A549 (cell line): ENCODE data around the gene RPS6KA4. TPM values are rescaled to one million over a fixed set of nuclear protein-coding genes. Genes with fewer than 3 reads are reported as not detected.

ENCODE experiments used
- ATAC-seq, 2 experiments: fragments of 200-7000 bp in 1 of 2; fragments of >200 bp in 1 of 2; cut with Nextera tagmentation in 1 of 2; cut with Tn5 transposase in 1 of 2; 3 replicates each; pipeline versions ENCODE4 v1.8.0 to v1.9.1; 2018 to 2020; ENCODE audit warnings: mild to moderate bottlenecking in 1 of 2, moderate library complexity in 1 of 2
- CTCF ChIA-PET: fragments of 300-600 bp; sonication (Branson Sonifier 250); formaldehyde crosslinking; extraction: SDS; loops from one replicate; lab custom pipeline; 2021; ENCODE audit warnings: antibody characterized with exemption, inconsistent platforms; lab: Yijun Ruan, JAX
- POLR2A ChIA-PET: fragments of 350-600 bp; formaldehyde crosslinking; extraction: SDS; loops from one replicate; lab custom pipeline; 2021; ENCODE audit warnings: antibody characterized with exemption, inconsistent platforms; lab: Yijun Ruan, JAX
- DNase-seq, 2 experiments: peaks; one replicate each; pipeline versions ENCODE4 v3.0.0 to v3.0.0-alpha.2; 2011 to 2016; ENCODE audit warnings: low read depth in 1 of 2, low spot score in 1 of 2
- FAIRE-seq: peaks from 2 replicates; lab custom pipeline; 2011; peaks lifted over from hg19 to GRCh38; lab: Jason Lieb, UNC
- H3K27ac ChIP-seq, 2 experiments: fragments of >200 bp; sonication (Bioruptor Twin); formaldehyde crosslinking; 3 replicates each; pipeline ENCODE4 v1.5.1; 2016 to 2017
- H3K4me1 ChIP-seq: fragments of >200 bp; sonication (Bioruptor Twin); formaldehyde crosslinking; 3 replicates; pipeline ENCODE4 v1.6.1; 2016
- H3K4me2 ChIP-seq: fragments of >200 bp; sonication (Bioruptor Twin); formaldehyde crosslinking; 3 replicates; pipeline ENCODE4 v1.6.1; 2016
- H3K4me3 ChIP-seq: fragments of >200 bp; sonication (Bioruptor Twin); formaldehyde crosslinking; 3 replicates; pipeline ENCODE4 v1.5.1; 2016
- H3K9me3 ChIP-seq: fragments of >200 bp; sonication (Bioruptor Twin); formaldehyde crosslinking; 3 replicates; pipeline ENCODE4 v1.6.1; 2016
- CEBPB ChIP-seq, 2 experiments: fragments of >200 bp in 1 of 2; sonication (Bioruptor Twin) in 1 of 2; formaldehyde crosslinking in 1 of 2; IDR thresholded peaks; 2 replicates each; pipeline ENCODE4 v1.6.1; 2012 to 2016
- ESRRA ChIP-seq: fragments of 150-350 bp; IDR thresholded peaks from 2 replicates; pipeline ENCODE4 v1.6.1; 2014; ENCODE audit warnings: mild to moderate bottlenecking, low read length, borderline replicate concordance
- GATA3 ChIP-seq: IDR thresholded peaks from 2 replicates; pipeline ENCODE4 v1.6.1; 2012; ENCODE audit warnings: borderline replicate concordance
- HDAC2 ChIP-seq: fragments of 200-600 bp; sonication (generic); IDR thresholded peaks from 2 replicates; pipeline ENCODE4 v1.6.1; 2016
- HEYL ChIP-seq: fragments of 250-450 bp; sonication (Bioruptor Pico); IDR thresholded peaks from 2 replicates; pipeline ENCODE4 v1.8.0; 2021; ENCODE audit warnings: mild to moderate bottlenecking, moderate library complexity
- JUN ChIP-seq, 2 experiments: fragments of >200 bp; sonication (Bioruptor Twin); formaldehyde crosslinking; IDR thresholded peaks; 2 replicates in 1 of 2; 3 replicates in 1 of 2; pipeline ENCODE4 v1.6.1; 2016 to 2017
- JUNB ChIP-seq: fragments of >200 bp; sonication (Bioruptor Twin); formaldehyde crosslinking; IDR thresholded peaks from 2 replicates; pipeline ENCODE4 v1.6.1; 2016
- KDM1A ChIP-seq: fragments of 200-600 bp; sonication (generic); IDR thresholded peaks from 2 replicates; pipeline ENCODE4 v1.6.1; 2016; ENCODE audit warnings: low read depth, mild to moderate bottlenecking
- MAFK ChIP-seq: fragments of 450-650 bp; IDR thresholded peaks from 2 replicates; pipeline ENCODE4 v1.6.1; 2014; ENCODE audit not compliant: partially characterized antibody
- MAZ ChIP-seq: fragments of 150-350 bp; IDR thresholded peaks from 2 replicates; pipeline ENCODE4 v1.6.1; 2014; ENCODE audit warnings: antibody characterized with exemption, low read depth, low read length, borderline replicate concordance
- POLR2A ChIP-seq: IDR thresholded peaks from 2 replicates; pipeline ENCODE4 v1.6.1; 2012; ENCODE audit warnings: mild to moderate bottlenecking, low read length
- RCOR1 ChIP-seq: fragments of 150-350 bp; IDR thresholded peaks from 2 replicates; pipeline ENCODE4 v1.6.1; 2014; ENCODE audit warnings: antibody characterized with exemption, low read length, low read depth
- RNF2 ChIP-seq: fragments of 200-600 bp; sonication (generic); IDR thresholded peaks from 2 replicates; pipeline ENCODE4 v1.6.1; 2016; ENCODE audit warnings: low read depth, mild to moderate bottlenecking, antibody characterized with exemption, moderate library complexity, borderline replicate concordance
- SREBF2 ChIP-seq: fragments of 450-650 bp; IDR thresholded peaks from 2 replicates; pipeline ENCODE4 v1.6.1; 2014; ENCODE audit warnings: mild to moderate bottlenecking, moderate library complexity
- TFCP2L1 ChIP-seq: fragments of 250-450 bp; sonication (Bioruptor Pico); IDR thresholded peaks from 2 replicates; pipeline ENCODE4 v1.5.0; 2021; ENCODE audit warnings: mild to moderate bottlenecking
- TP53 ChIP-seq: fragments of 250-450 bp; sonication (Bioruptor Pico); IDR thresholded peaks from 2 replicates; pipeline ENCODE4 v1.5.0; 2021; ENCODE audit warnings: mild to moderate bottlenecking, moderate library complexity
- ZNF302 ChIP-seq: fragments of 250-450 bp; sonication (Bioruptor Pico); IDR thresholded peaks from 2 replicates; pipeline ENCODE4 v1.9.0; 2021; ENCODE audit warnings: inconsistent platforms, mild to moderate bottlenecking, moderate library complexity
- whole genome bisulfite sequencing: methylation state at CpG from one replicate; pipeline ENCODE4 v1.1.6; 2017; ENCODE audit errors: missing lambda C conversion rate; 5-methylcytosine and 5-hydroxymethylcytosine counted together
- polyA plus RNA-seq, 4 experiments: library from polyadenylated mRNA; depleted of rRNA in 3 of 4; stranded (reverse); fragments of >200 nt; fragmentation: RNase III in 1 of 4; extraction: RNeasy Plus Mini Kit Qiagen cat#74134 plus additional on column Dnase treatment in 1 of 4; gene quantifications; 2 replicates in 3 of 4; 3 replicates in 1 of 4; pipeline ENCODE4 v1.2.3, GENCODE V29; 2011 to 2017
- TF ChIP-seq, protein P1 (sequence below): fragments of 250-450 bp; sonication (Bioruptor Pico); IDR thresholded peaks from 2 replicates; pipeline ENCODE4 v1.5.0; 2021; ENCODE audit warnings: mild to moderate bottlenecking, moderate library complexity, borderline replicate concordance
- TF ChIP-seq, protein P2 (sequence below): IDR thresholded peaks from 2 replicates; pipeline ENCODE4 v1.6.1; 2012
- TF ChIP-seq, protein P3 (sequence below): fragments of >200 bp; sonication (Bioruptor Twin); formaldehyde crosslinking; IDR thresholded peaks from 2 replicates; pipeline ENCODE4 v1.6.1; 2016
- TF ChIP-seq, protein P4 (sequence below): fragments of >200 bp; sonication (Bioruptor Twin); formaldehyde crosslinking; IDR thresholded peaks from 3 replicates; pipeline ENCODE4 v1.6.1; 2016
- TF ChIP-seq, protein P5 (sequence below): IDR thresholded peaks from 2 replicates; pipeline ENCODE4 v1.6.1; 2012

Gene RPS6KA4
- polyA plus RNA-seq, 2 of the 4 experiments (the other 2 are of a cell fraction) = 21.4 to 35.9 TPM

DNA sequence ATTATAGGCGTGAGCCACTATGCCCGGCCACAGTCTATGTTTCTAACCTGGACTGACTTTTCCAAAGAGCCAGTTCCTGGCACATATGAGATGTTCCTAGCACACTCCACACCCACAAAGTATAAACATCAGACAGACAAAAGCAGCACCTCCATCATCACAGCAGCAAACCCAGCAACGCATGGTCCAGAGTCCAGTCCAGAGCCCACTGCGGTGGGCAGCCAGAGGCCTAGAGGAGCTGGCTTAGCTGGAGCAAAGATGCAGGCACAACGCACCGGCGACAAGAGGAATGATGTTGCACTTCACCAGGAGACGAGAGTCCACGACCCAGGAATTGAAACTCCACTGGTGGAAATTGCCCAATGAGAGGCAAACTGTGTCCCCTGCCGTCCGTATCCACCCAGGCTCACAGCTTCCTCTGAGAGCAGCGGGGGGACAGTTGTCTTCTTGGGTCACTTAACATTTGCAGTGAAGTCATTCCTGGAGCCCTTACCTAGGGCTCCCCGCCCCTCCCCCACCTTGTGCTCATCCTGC, 36.6 kb downstream of the RPS6KA4 start:
- Histone ChIP-seq H3K4me2 (no peak overlapping the region), H3K4me1 (0 out of 3 replicates have a peak, but pooled peaks cover 7% of the 10 kb centered on the region)
- POLR2A ChIA-PET = no interaction called here
- ATAC-seq (no peak), FAIRE-seq (no peak)
- TF ChIP-seq MAFK (no peak), RNF2 (no peak), MAZ (no peak), ZNF302 (CRISPR knock-in tag) (no peak), TFCP2L1 (CRISPR knock-in tag) (no peak), GATA3 (no peak), JUN (IDR thresholded peaks at IDR 0.05) (no peak), CEBPB (IDR thresholded peaks at IDR 0.05) (no peak), RCOR1 (no peak), JUNB (no peak), SREBF2 (no peak), TP53 (CRISPR knock-in tag) (no peak), POLR2A (no peak)
- TF ChIP-seq, protein P1, sequence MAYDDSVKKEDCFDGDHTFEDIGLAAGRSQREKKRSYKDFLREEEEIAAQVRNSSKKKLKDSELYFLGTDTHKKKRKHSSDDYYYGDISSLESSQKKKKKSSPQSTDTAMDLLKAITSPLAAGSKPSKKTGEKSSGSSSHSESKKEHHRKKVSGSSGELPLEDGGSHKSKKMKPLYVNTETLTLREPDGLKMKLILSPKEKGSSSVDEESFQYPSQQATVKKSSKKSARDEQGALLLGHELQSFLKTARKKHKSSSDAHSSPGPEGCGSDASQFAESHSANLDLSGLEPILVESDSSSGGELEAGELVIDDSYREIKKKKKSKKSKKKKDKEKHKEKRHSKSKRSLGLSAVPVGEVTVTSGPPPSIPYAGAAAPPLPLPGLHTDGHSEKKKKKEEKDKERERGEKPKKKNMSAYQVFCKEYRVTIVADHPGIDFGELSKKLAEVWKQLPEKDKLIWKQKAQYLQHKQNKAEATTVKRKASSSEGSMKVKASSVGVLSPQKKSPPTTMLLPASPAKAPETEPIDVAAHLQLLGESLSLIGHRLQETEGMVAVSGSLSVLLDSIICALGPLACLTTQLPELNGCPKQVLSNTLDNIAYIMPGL (CRISPR knock-in tag) = no peak
- TF ChIP-seq, all 56 proteins: peak for 0
- no peaks in the 10 kb centered on the region; the same call in 2 of the 3 replicates for H3K9me3 ChIP-seq
- H3K27ac ChIP-seq = no peak overlapping the region
- WGBS = 71% methylated on average over 11 of the region's 13 CpGs
- no peak overlapping the region for H3K4me3 ChIP-seq
- no peak for DNase-seq
- CTCF ChIA-PET = interaction anchor here (0.7 to 1.5 kb wide), 4 partner anchors 11 to 257 kb away, joined by 3 to 4 read pairs (median 3); no protein-coding TSS in a partner anchor

DNA sequence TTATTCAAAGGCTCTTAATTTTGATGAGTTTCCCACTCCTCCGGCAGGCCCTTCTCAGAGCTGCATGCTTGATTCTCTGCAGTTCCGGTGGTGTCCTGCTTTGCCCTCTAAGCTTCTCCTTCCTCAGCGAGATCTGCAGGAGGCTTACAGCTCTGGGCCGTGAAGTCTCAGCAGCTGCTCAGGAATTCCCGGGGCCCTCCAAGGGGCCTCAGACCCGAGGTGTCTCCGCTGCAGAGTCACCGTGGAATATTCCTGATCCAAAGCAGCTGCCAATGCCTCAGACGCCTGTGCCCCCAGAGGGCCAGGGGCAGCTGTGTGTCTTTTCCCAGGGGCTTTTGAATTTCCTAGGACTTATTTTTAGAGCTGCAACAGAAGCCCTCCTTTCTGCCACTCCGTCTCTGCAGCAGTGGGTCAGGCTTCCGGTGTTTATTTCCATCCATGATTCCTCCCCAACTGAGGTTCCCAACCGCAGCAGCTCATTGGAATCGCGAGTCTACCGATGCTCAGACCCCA, 37.2 kb downstream of the RPS6KA4 start:
- TF ChIP-seq MAZ (no peak), HEYL (no peak), ESRRA (no peak), HDAC2 (no peak), CEBPB (IDR thresholded peaks at IDR 0.05) (no peak), KDM1A (no peak)
- TF ChIP-seq, protein P2, sequence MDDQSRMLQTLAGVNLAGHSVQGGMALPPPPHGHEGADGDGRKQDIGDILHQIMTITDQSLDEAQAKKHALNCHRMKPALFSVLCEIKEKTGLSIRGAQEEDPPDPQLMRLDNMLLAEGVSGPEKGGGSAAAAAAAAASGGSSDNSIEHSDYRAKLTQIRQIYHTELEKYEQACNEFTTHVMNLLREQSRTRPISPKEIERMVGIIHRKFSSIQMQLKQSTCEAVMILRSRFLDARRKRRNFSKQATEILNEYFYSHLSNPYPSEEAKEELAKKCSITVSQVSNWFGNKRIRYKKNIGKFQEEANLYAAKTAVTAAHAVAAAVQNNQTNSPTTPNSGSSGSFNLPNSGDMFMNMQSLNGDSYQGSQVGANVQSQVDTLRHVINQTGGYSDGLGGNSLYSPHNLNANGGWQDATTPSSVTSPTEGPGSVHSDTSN = no peak
- TF ChIP-seq, protein P3, sequence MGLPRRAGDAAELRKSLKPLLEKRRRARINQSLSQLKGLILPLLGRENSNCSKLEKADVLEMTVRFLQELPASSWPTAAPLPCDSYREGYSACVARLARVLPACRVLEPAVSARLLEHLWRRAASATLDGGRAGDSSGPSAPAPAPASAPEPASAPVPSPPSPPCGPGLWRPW = no peak
- TF ChIP-seq, protein P4, sequence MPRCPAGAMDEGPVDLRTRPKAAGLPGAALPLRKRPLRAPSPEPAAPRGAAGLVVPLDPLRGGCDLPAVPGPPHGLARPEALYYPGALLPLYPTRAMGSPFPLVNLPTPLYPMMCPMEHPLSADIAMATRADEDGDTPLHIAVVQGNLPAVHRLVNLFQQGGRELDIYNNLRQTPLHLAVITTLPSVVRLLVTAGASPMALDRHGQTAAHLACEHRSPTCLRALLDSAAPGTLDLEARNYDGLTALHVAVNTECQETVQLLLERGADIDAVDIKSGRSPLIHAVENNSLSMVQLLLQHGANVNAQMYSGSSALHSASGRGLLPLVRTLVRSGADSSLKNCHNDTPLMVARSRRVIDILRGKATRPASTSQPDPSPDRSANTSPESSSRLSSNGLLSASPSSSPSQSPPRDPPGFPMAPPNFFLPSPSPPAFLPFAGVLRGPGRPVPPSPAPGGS = no peak
- TF ChIP-seq, protein P5, sequence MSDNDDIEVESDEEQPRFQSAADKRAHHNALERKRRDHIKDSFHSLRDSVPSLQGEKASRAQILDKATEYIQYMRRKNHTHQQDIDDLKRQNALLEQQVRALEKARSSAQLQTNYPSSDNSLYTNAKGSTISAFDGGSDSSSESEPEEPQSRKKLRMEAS = no peak
- TF ChIP-seq, all 56 proteins: peak for 0
- Histone ChIP-seq H3K4me1 (0 out of 3 replicates have a peak, but pooled peaks cover 8% of the 10 kb centered on the region), H3K4me2 (no peak overlapping the region), H3K27ac (no peak overlapping the region), H3K9me3 (no peaks in the 10 kb centered on the region), H3K4me3 (no peak overlapping the region)
- POLR2A ChIA-PET = no interaction called here
- CTCF ChIA-PET = interaction anchor here (0.5 to 1.5 kb wide), 4 partner anchors 12 to 256 kb away, joined by 3 to 4 read pairs (median 4); no protein-coding TSS in a partner anchor
- FAIRE-seq (no peak), DNase-seq (no peak), ATAC-seq (no peak)
- 60% methylated on average over 14 of the region's 15 CpGs for WGBS
